AG04449 (cell line): ENCODE measurements around the gene TMEM117.

Experiments used
- CTCF ChIA-PET: fragments of 350-600 bp; formaldehyde crosslinking; extraction: SDS; loops from one replicate; lab custom pipeline; 2021; ENCODE audit warnings: antibody characterized with exemption; lab: Yijun Ruan, JAX
- POLR2A ChIA-PET: fragments of 400-600, 350-600 bp; formaldehyde crosslinking; extraction: SDS; loops from one replicate; lab custom pipeline; 2020; ENCODE audit warnings: antibody characterized with exemption, inconsistent platforms; lab: Yijun Ruan, JAX
- DNase-seq: peaks from one replicate; pipeline ENCODE4 v3.0.0-alpha.2; 2010; ENCODE audit warnings: low read depth, low spot score
- H3K4me3 ChIP-seq: 2 replicates; pipeline ENCODE4 v1.5.1; 2011; ENCODE audit warnings: low read depth, mild to moderate bottlenecking, control low read depth, low read length
- CTCF ChIP-seq: IDR thresholded peaks from one replicate; pipeline ENCODE4 v1.5.1; 2011; ENCODE audit warnings: mild to moderate bottlenecking, moderate library complexity, low read length, control low read depth, inconsistent platforms; ENCODE audit not compliant: insufficient read depth; ENCODE audit errors: missing control alignments

Gene TMEM117

DNA sequence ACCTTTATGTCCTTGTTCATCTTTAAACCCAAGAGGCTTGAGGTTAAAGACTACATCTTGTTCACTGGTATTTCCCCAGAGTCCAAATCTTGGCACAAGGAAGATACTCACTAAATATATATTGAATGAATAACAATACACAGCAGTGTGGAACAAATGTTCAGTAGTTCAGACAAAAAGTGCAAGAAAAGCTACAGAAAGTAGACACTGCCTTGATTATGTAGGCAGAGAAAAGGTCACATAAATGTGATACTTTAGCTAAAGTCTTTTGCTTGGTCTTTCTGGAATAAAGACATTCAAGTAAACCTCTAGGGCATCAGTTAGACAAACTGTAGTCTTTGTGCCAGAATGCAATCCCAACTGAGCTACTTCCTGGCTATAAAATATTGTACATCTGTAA is 157.0 kb downstream of the TMEM117 start:
- CTCF ChIA-PET, result no interaction called here
- no peak for DNase-seq
- H3K4me3 ChIP-seq, result no peak overlapping the region
- TF ChIP-seq CTCF, result no peak
- POLR2A ChIA-PET, result no interaction called here

DNA sequence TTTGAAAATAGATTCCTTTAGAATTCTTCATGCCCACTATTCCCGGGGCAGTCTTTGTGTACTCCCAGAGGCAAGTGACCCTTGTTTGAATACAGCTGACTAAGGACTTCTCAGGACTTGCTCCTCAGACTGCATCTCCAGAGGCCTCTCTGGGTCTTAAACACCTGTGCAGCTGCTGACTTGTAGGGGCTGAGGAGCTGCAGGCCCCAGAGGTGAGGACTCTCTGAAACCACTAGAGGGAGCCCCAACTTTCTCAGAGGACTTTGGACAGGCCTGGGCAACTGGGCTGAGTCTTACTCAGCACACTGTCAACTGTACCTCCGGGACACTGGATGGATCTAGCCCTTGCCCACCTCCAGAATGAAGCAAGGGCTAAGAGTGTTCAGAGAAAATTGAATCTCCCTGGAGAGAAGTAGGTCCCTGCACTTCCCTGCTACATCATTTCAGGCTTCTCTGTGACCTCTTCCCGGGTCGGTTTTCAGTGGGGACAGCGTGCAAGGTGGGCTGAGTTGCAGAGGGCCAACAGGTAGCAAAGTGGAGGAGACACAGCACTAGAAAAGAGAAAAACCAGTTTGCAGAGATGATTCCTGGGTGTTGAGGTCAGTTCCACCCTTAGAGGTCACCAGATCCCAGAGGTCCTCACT is 164.6 kb downstream of the TMEM117 start:
- TF ChIP-seq CTCF, result peak; percentile 65
- CTCF ChIA-PET, result interaction anchor here (1.1 to 2.4 kb wide), 6 partner anchors 11 to 85 kb away, joined by 3 to 18 read pairs (median 4); no protein-coding TSS in a partner anchor
- POLR2A ChIA-PET, result no interaction called here
- no peak for DNase-seq
- no peak overlapping the region for H3K4me3 ChIP-seq

GRCh38 chr12:44002607-44003006 is 166.7 kb downstream of the TMEM117 start:
- TF ChIP-seq CTCF, result no peak
- H3K4me3 ChIP-seq, result no peak overlapping the region
- DNase-seq, result no peak
- CTCF ChIA-PET, result interaction anchor here (1.2 to 2.4 kb wide), 4 partner anchors 13 to 50 kb away, joined by 3 to 18 read pairs (median 4); no protein-coding TSS in a partner anchor
- POLR2A ChIA-PET, result no interaction called here

GRCh38 chr12:44003721-44004120 is 167.8 kb downstream of the TMEM117 start:
- ChIA-PET CTCF (interaction anchor here (0.8 to 1.4 kb wide), 4 partner anchors 11 to 41 kb away, joined by 3 to 4 read pairs (median 3); no protein-coding TSS in a partner anchor), POLR2A (no interaction called here)
- DNase-seq, result no peak
- H3K4me3 ChIP-seq, result no peak overlapping the region
- TF ChIP-seq CTCF, result no peak

DNA sequence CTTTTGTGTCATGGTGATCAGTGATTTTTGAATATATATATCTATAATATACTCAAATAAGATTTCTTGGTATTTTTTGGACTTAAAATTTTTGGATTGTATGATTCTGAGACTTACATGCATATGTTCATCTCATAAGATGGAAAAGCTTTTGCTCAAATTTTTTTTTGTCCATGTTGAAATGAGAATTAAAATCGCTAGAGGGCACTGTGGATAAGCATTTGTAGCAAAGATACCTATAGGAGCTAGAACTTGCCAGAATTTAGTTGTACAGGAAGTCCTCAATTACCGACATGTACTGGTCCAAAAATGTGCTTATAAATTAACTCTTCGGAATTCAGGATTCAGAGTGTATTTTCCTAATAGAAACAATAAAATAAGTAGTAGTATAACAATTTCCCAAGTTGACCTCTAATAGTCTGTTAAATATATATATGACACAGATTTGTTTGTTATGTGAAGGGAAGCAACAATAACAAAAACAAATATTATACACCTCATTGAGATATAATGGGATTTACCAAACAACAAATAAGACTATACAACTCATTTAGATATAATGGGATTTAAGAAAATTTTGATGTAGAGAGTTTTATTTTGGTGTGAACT is 179.6 kb downstream of the TMEM117 start:
- DNase-seq, result peak; percentile 16
- POLR2A ChIA-PET, result no interaction called here
- no peak overlapping the region for H3K4me3 ChIP-seq
- TF ChIP-seq CTCF, result peak; percentile 41
- CTCF ChIA-PET, result interaction anchor here (0.7 to 2.8 kb wide), 15 partner anchors 10 to 933 kb away, joined by 3 to 18 read pairs (median 5); no protein-coding TSS in a partner anchor

DNA sequence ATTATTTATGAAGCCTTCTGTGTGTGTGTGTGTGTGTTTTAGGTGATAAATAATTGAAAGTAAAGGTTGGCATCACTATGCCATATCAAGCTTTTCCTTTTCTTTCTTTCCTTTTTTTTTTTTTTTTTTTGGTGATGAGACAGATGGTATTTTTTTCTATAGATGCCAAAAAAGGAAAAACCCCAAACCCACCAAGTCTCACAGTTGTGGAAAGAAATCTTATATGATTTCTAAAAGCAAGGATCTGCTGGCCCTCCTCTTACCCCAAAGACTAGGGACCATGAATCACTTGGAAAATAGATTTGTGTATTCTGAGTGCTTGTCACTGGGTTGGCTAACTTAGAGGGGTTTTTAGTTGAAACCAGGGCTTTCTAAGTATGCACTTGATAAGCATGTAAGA is 181.3 kb downstream of the TMEM117 start:
- TF ChIP-seq CTCF, result no peak
- ChIA-PET CTCF (interaction anchor here (1.3 to 2.8 kb wide), 2 partner anchors 16 to 913 kb away, joined by 5 to 18 read pairs; no protein-coding TSS in a partner anchor), POLR2A (no interaction called here)
- H3K4me3 ChIP-seq, result no peak overlapping the region
- DNase-seq, result no peak
